Muscle of back (tissue), 11 donors: Measurements from ENCODE around the gene PACSIN1. TPM values are rescaled to one million over a fixed set of nuclear protein-coding genes. Genes with fewer than 3 reads are reported as not detected.

ENCODE experiments used
- DNase-seq, 3 donors: peaks; one replicate each; pipeline versions ENCODE4 v3.0.0 to v3.0.0-alpha.2; 2013
- polyA plus RNA-seq, 10 donors: library from polyadenylated mRNA; unstranded; fragments of 120-200 nt; gene quantifications; one replicate each; pipeline ENCODE4 v1.2.1, GENCODE V29; 2013; ENCODE audit not compliant: insufficient read length in 10 of 10

The PACSIN1 gene
- polyA plus RNA-seq, 10 donors = 0.31 to 1.5 (median 1.1) TPM

GRCh38 chr6:34514593-34515472, 49.0 kb downstream of the PACSIN1 start:
- peak in 2 of 3 donors; percentile 51 to 80 for DNase-seq

GRCh38 chr6:34515473-34516387, 49.9 kb downstream of the PACSIN1 start:
- DNase-seq = no peak

GRCh38 chr6:34516391-34517324, 50.8 kb downstream of the PACSIN1 start:
- no peak for DNase-seq

- no peak for DNase-seq
Measured at GRCh38 chr6:34517461-34517881, 51.6 kb downstream of the PACSIN1 start.

GRCh38 chr6:34517966-34518365, 52.1 kb downstream of the PACSIN1 start:
- DNase-seq = no peak

- no peak for DNase-seq
Measured at GRCh38 chr6:34518669-34519365, 52.9 kb downstream of the PACSIN1 start.

GRCh38 chr6:34519971-34520644, 54.2 kb downstream of the PACSIN1 start:
- no peak for DNase-seq

GRCh38 chr6:34520645-34521462, 55.0 kb downstream of the PACSIN1 start:
- DNase-seq = no peak

GRCh38 chr6:34521463-34522285, 55.8 kb downstream of the PACSIN1 start:
- DNase-seq = no peak

GRCh38 chr6:34522761-34523160, 56.9 kb downstream of the PACSIN1 start:
- DNase-seq = no peak

- DNase-seq = no peak
Measured at GRCh38 chr6:34523441-34524206, 57.7 kb downstream of the PACSIN1 start.

GRCh38 chr6:34524499-34524898, 58.6 kb downstream of the PACSIN1 start:
- no peak for DNase-seq

GRCh38 chr6:34524971-34525370, 59.1 kb downstream of the PACSIN1 start:
- DNase-seq = no peak

GRCh38 chr6:34525431-34526175, 59.7 kb downstream of the PACSIN1 start:
- no peak for DNase-seq

- DNase-seq = peak in 2 of 3 donors; percentile 18 to 63
Measured at GRCh38 chr6:34526241-34526972, 60.5 kb downstream of the PACSIN1 start.
